Endothelial cell of umbilical vein (primary cell): ENCODE results near the gene SRGAP3.

Source experiments
- EZH2 ChIP-seq: IDR thresholded peaks from 2 replicates; pipeline ENCODE4 v1.6.1; 2012; ENCODE audit warnings: borderline replicate concordance, low read depth, mild to moderate bottlenecking, moderate library complexity, low read length, inconsistent platforms; ENCODE audit not compliant: severe bottlenecking
- MYC ChIP-seq: IDR thresholded peaks from one replicate; pipeline ENCODE4 v1.6.1; 2011; ENCODE audit warnings: mild to moderate bottlenecking, low read depth, low read length
- POLR2A ChIP-seq: IDR thresholded peaks from 2 replicates; pipeline ENCODE4 v1.6.1; 2012; ENCODE audit warnings: low read depth, mild to moderate bottlenecking, control low read depth, low read length
- POLR2AphosphoS5 ChIP-seq: IDR thresholded peaks from 2 replicates; pipeline ENCODE4 v1.6.1; 2012; ENCODE audit warnings: low read depth, mild to moderate bottlenecking, control low read depth, low read length, moderate library complexity; ENCODE audit not compliant: insufficient read depth
- TF ChIP-seq, protein P1 (sequence below), 2 donors: IDR thresholded peaks; 1 replicate in 1 of 2; 2 replicates in 1 of 2; pipeline ENCODE4 v1.5.1; 2011; ENCODE audit warnings: low read length in 2 of 2, mild to moderate bottlenecking in 2 of 2, moderate library complexity in 2 of 2, control low read depth in 1 of 2, inconsistent platforms in 1 of 2, low read depth in 1 of 2; ENCODE audit not compliant: insufficient read depth in 1 of 2; ENCODE audit errors: extremely low read depth in 1 of 2
- TF ChIP-seq, protein P2 (sequence below): IDR thresholded peaks from 2 replicates; pipeline ENCODE4 v1.6.1; 2011; ENCODE audit not compliant: insufficient read depth, insufficient read length

DNA sequence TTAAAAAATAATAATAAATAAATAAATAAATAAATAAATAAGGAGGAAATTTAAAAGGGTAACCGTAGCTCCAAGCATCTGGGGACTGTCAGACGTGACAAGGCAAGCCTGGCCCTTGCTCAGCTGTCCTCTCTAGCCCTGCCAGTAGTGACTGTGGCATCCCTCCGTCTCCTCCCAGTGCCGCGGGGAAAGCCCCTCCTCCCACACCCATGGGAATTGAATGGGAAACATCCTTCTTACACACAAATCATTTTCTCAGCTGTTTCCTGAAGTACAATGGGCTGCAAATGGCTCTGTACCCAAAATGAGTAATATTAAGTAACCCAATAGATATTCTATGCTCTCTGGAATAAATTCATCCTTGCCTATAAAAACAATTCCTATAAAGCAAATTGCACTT, 184.6 kb downstream of the SRGAP3 start:
- TF ChIP-seq, protein P1, sequence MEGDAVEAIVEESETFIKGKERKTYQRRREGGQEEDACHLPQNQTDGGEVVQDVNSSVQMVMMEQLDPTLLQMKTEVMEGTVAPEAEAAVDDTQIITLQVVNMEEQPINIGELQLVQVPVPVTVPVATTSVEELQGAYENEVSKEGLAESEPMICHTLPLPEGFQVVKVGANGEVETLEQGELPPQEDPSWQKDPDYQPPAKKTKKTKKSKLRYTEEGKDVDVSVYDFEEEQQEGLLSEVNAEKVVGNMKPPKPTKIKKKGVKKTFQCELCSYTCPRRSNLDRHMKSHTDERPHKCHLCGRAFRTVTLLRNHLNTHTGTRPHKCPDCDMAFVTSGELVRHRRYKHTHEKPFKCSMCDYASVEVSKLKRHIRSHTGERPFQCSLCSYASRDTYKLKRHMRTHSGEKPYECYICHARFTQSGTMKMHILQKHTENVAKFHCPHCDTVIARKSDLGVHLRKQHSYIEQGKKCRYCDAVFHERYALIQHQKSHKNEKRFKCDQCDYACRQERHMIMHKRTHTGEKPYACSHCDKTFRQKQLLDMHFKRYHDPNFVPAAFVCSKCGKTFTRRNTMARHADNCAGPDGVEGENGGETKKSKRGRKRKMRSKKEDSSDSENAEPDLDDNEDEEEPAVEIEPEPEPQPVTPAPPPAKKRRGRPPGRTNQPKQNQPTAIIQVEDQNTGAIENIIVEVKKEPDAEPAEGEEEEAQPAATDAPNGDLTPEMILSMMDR (IDR thresholded peaks at IDR 0.05; ENCODE audit: extremely low read depth in 1 of 2, insufficient read depth in 1 of 2, low read depth in 1 of 2, low read length in 2 of 2), result no peak
- no peak for TF ChIP-seq POLR2AphosphoS5
- no peak for TF ChIP-seq POLR2A
- TF ChIP-seq EZH2, result no peak
- TF ChIP-seq, protein P2, sequence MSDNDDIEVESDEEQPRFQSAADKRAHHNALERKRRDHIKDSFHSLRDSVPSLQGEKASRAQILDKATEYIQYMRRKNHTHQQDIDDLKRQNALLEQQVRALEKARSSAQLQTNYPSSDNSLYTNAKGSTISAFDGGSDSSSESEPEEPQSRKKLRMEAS, result no peak
- TF ChIP-seq MYC, result no peak
